Endothelial cell of hepatic sinusoid (primary cell): ENCODE measurements around the gene TCOF1.

Experiments used
- in situ Hi-C: cut with HindIII; loops from 2 replicates; pipeline ENCODE4 v1.10.0; 2017; ENCODE audit warnings: low sequenced_read_pairs

The TCOF1 gene

DNA sequence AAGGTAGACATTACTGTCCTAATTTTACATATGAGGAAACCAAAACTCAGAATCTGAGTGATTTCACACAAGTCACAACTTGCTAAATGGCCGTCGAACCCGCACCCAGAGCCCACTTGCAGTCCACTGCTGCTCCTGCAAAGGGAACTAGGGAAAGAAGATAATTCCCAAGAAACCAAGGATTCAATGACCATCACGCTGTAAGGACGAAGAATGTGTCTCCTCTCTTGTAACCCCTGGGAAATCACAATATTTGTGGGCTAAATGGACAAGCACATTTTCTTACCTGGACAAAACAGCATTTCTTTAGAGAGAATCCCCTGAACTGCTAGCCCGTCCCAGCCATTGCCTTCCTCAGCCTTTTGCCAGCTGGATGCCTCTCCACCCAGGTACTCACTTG is 89.7 kb downstream of the TCOF1 start:
- in situ Hi-C loops, result no loop called here

- in situ Hi-C loops, result no loop called here
Observed at GRCh38 chr5:150448334-150448733, 90.8 kb downstream of the TCOF1 start.

- in situ Hi-C loops, result no loop called here
Observed at GRCh38 chr5:150448952-150449516, 91.5 kb downstream of the TCOF1 start.
